Measurements from ENCODE around the gene LAMC2.
"Not testable (repeated sequence)": the region's sequence is repeated elsewhere in the genome, so short reads cannot be mapped to it uniquely, and the experiment has no call there.

Gene LAMC2

GRCh38 chr1:183185941-183186490 is at the start of gene LAMC2:
TSS of gene LAMC2 (plus strand) at chr1:183186264. CDS start at chr1:183186353, 89 bp downstream.
- DNase-seq = no peak

- no peak for DNase-seq
These were observed 48.3 kb upstream of the LAMC2 start for GRCh38 chr1:183137782-183138181.

GRCh38 chr1:183138301-183138700 is 47.8 kb upstream of the LAMC2 start:
- no peak for DNase-seq

GRCh38 chr1:183139281-183139942 is 46.7 kb upstream of the LAMC2 start:
- DNase-seq = no peak

- DNase-seq = no peak
These were observed 45.4 kb upstream of the LAMC2 start for GRCh38 chr1:183140633-183141032.

- DNase-seq = no peak
These were observed 43.9 kb upstream of the LAMC2 start for GRCh38 chr1:183142171-183142570.

- DNase-seq = no peak
These were observed 42.3 kb upstream of the LAMC2 start for GRCh38 chr1:183143576-183144315.

GRCh38 chr1:183144752-183145151 is 41.3 kb upstream of the LAMC2 start:
- no peak for DNase-seq

- no peak for DNase-seq
These were observed 38.3 kb upstream of the LAMC2 start for GRCh38 chr1:183147735-183148134.

- DNase-seq = no peak
These were observed 37.5 kb upstream of the LAMC2 start for GRCh38 chr1:183148599-183148998.

- no peak for DNase-seq
These were observed 36.8 kb upstream of the LAMC2 start for GRCh38 chr1:183149273-183149672.

- not testable (repeated sequence) for DNase-seq
These were observed 36.0 kb upstream of the LAMC2 start for GRCh38 chr1:183150032-183150431.

GRCh38 chr1:183150445-183150844 is 35.6 kb upstream of the LAMC2 start:
- DNase-seq = no peak

- DNase-seq = no peak
These were observed 33.9 kb upstream of the LAMC2 start for GRCh38 chr1:183152180-183152579.

- DNase-seq = no peak
These were observed 30.1 kb upstream of the LAMC2 start for GRCh38 chr1:183155939-183156338.

- no peak for DNase-seq
These were observed 26.1 kb upstream of the LAMC2 start for GRCh38 chr1:183159960-183160359.

GRCh38 chr1:183161391-183161790 is 24.7 kb upstream of the LAMC2 start:
- DNase-seq = no peak

GRCh38 chr1:183163316-183163715 is 22.7 kb upstream of the LAMC2 start:
- no peak for DNase-seq

GRCh38 chr1:183164340-183164739 is 21.7 kb upstream of the LAMC2 start:
- DNase-seq = no peak

- DNase-seq = no peak
These were observed 21.1 kb upstream of the LAMC2 start for GRCh38 chr1:183164963-183165362.

- DNase-seq = no peak
These were observed 20.6 kb upstream of the LAMC2 start for GRCh38 chr1:183165456-183165855.

- no peak for DNase-seq
These were observed 19.6 kb upstream of the LAMC2 start for GRCh38 chr1:183166454-183166853.

GRCh38 chr1:183167676-183168075 is 18.4 kb upstream of the LAMC2 start:
- DNase-seq = no peak

- DNase-seq = no peak
These were observed 17.8 kb upstream of the LAMC2 start for GRCh38 chr1:183168308-183168707.

Data from activated naive CD4-positive, alpha-beta T cell (primary cell).